Ovary (tissue), 3 donors: ENCODE measurements around the gene LOC128125822.

Experiments used
- CTCF ChIP-seq, 3 donors: fragments of 450-650 bp in 2 of 3; fragments of 200-600 bp in 1 of 3; IDR thresholded peaks; one replicate each; pipeline versions ENCODE4 v1.5.1 to v1.8.0; 2016 to 2022; ENCODE audit warnings: antibody characterized with exemption in 3 of 3, mild to moderate bottlenecking in 1 of 3
- EP300 ChIP-seq: sonication (generic); formaldehyde crosslinking; IDR thresholded peaks from one replicate; pipeline ENCODE4 v1.6.1; 2017; ENCODE audit warnings: antibody characterized with exemption
- POLR2A ChIP-seq: fragments of 450-650 bp; IDR thresholded peaks from one replicate; pipeline ENCODE4 v1.6.1; 2017; ENCODE audit warnings: antibody characterized with exemption, mild to moderate bottlenecking, moderate library complexity
- donor health status: DM: no; HTN: no; CAD: no.

DNA sequence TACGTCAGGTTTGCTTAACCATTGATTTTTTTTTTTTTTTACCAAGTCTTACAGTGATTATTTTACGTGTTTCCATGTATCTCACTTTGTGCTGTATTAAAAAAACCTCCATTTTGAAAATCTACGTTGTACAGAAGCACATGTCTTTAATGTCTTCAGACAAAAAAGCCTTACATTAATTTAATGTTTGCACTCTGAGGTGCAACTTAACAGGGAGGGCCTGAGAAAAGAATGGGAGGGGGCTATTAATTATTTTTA is 8.4 kb downstream of the LOC128125822 start:
- TF ChIP-seq CTCF (IDR thresholded peaks at IDR 0.05) = no peak
- TF ChIP-seq POLR2A = no peak
- no peak for TF ChIP-seq EP300
